GM18951 (cell line): ENCODE measurements around the gene ZNF606.

Experiments
- POLR2A ChIP-seq: IDR thresholded peaks from 4 replicates; pipeline ENCODE4 v1.6.1; 2011; ENCODE audit warnings: mild to moderate bottlenecking; ENCODE audit not compliant: insufficient read length, insufficient read depth; ENCODE audit errors: extremely low read depth
- in situ Hi-C: fragments of 300-500 bp; cut with MboI; formaldehyde crosslinking; loops from one replicate; pipeline ENCODE4 v1.12.0; 2022; ENCODE audit warnings: low sequenced_read_pairs, mixed read lengths, inconsistent platforms; ENCODE audit not compliant: unreplicated experiment

Gene ZNF606

DNA sequence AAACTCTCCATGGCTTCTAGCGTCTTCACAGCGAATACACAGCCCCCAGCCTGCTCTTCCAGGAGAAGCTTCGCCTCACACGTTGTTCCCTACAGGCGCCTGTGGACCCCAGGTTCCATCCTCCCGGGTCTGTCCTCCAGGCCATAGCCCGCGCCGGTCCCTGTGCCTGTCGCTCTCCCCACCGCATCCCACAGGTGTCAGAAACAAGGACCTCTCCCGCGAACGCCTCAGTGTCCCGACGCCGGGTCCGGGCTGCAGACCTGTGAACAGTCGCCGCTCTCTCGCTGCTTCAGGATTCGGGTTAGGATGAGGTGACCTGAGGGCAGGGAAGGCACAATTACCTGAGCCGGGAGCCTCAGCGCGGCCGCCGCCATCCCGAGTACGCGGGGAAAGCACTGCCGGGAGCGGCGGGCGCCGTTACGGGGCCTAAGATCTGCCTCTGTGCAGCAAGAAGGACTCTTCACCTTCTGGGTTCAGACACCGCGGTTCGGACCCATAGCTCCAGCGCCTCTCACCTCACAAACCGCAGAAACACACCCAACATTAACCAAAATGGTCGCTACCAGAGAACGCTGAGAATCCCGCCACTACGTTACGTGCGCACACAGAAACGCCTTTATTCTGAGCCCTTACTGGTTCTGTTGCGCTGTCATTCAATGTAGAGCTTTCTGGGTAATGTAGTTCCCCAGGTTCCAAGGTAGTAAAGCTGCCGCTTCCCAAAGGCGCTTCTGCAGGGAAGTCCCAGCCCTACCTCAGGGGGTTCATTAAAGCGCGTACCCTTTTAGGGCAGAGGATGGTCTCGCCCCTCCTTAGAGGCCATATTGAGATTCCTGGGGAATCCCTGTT lies 67.6 kb downstream of the ZNF606 start, which contains the start of gene ZNF418:
Gene ZNF418, minus strand, starts transcription at position 583 of the 846 bp plus-strand sequence. CDS start 1,580 bp downstream, outside the sequence.
- TF ChIP-seq POLR2A: peak; percentile 30

GRCh38 chr19:57927587-57927986 lies 75.0 kb downstream of the ZNF606 start:
- in situ Hi-C loops: no loop called here

More for the DNA sequence above, 67.6 kb downstream of the ZNF606 start, which contains the start of gene ZNF418:
- in situ Hi-C loops: no loop called here

More at GRCh38 chr19:57927587-57927986, 75.0 kb downstream of the ZNF606 start:
- TF ChIP-seq POLR2A: no peak
